Endodermal cell (in vitro differentiated cells): ENCODE results near the gene ERLIN1. TPM values are rescaled to one million over a fixed set of nuclear protein-coding genes. Genes with fewer than 3 reads are reported as not detected.

Experiments used
- DNase-seq: peaks from one replicate; pipeline ENCODE4 v3.0.0-alpha.2; 2017
- H3K27ac ChIP-seq: 2 replicates; pipeline ENCODE4 v1.5.1; 2013; ENCODE audit warnings: mild to moderate bottlenecking, low read depth, low read length, moderate library complexity
- H3K27me3 ChIP-seq: 2 replicates; pipeline ENCODE4 v1.6.1; 2013; ENCODE audit warnings: mild to moderate bottlenecking, low read length, moderate library complexity; ENCODE audit not compliant: insufficient read depth, control insufficient read depth, poor library complexity, severe bottlenecking
- H3K36me3 ChIP-seq: 2 replicates; pipeline ENCODE4 v1.7.0; 2013; ENCODE audit warnings: mild to moderate bottlenecking, low read length, moderate library complexity; ENCODE audit not compliant: control insufficient read depth, insufficient read depth
- H3K4me1 ChIP-seq: one replicate; pipeline ENCODE4 v1.7.0; 2013; ENCODE audit warnings: low read length; ENCODE audit not compliant: control insufficient read depth, insufficient read depth
- H3K4me3 ChIP-seq: 2 replicates; pipeline ENCODE4 v1.5.1; 2013; ENCODE audit warnings: mild to moderate bottlenecking, low read length, moderate library complexity
- H3K9ac ChIP-seq: 2 replicates; pipeline ENCODE4 v1.6.1; 2013; ENCODE audit warnings: mild to moderate bottlenecking, low read length, moderate library complexity; ENCODE audit not compliant: poor library complexity, severe bottlenecking; ENCODE audit errors: extremely low read depth
- H3K9me3 ChIP-seq: 2 replicates; pipeline ENCODE4 v1.6.1; 2013; ENCODE audit warnings: mild to moderate bottlenecking, low read length, moderate library complexity; ENCODE audit not compliant: control insufficient read depth
- H3K27ac Mint-ChIP-seq: 2 replicates; pipeline ENCODE4 v1.8.0; 2020; ENCODE audit warnings: mixed read lengths
- H3K27me3 Mint-ChIP-seq: 2 replicates; pipeline ENCODE4 v1.8.0; 2021; ENCODE audit warnings: mild to moderate bottlenecking, mixed read lengths; ENCODE audit not compliant: insufficient read depth
- H3K36me3 Mint-ChIP-seq: 2 replicates; pipeline ENCODE4 v1.8.0; 2020; ENCODE audit warnings: low read depth, mixed read lengths
- H3K4me1 Mint-ChIP-seq: 2 replicates; pipeline ENCODE4 v1.8.0; 2020; ENCODE audit warnings: mixed read lengths
- H3K4me3 Mint-ChIP-seq: 2 replicates; pipeline ENCODE4 v1.8.0; 2020; ENCODE audit warnings: mild to moderate bottlenecking, moderate library complexity, mixed read lengths
- H3K9me3 Mint-ChIP-seq: 2 replicates; pipeline ENCODE4 v1.8.0; 2020; ENCODE audit warnings: mild to moderate bottlenecking, mixed read lengths
- WGBS, 2 experiments: methylation state at CpG; one replicate each; pipeline versions ENCODE4 v1.1.5 to v1.1.7; 2013; ENCODE audit warnings: missing lambda C conversion rate in 2 of 2, mixed read lengths in 1 of 2; ENCODE audit not compliant: insufficient coverage in 1 of 2, insufficient read length in 1 of 2; 5-methylcytosine and 5-hydroxymethylcytosine counted together
- total RNA-seq, 2 donors: library from RNA; stranded (reverse); fragmentation: NEBNext Ultra II Directional in 1 of 2; extraction: Animal tissue kit (Norgen Biotek cat#: 25700) in 1 of 2; gene quantifications; 2 replicates in 1 of 2; 3 replicates in 1 of 2; pipeline ENCODE4 v1.2.1, GENCODE V29; 2021
- TF ChIP-seq, protein P1 (sequence below): fragments of 200-600 bp; sonication (generic); conservative IDR thresholded peaks from 2 replicates; pipeline ENCODE4 v1.5.0; 2021; ENCODE audit warnings: antibody characterized with exemption, mild to moderate bottlenecking

The ERLIN1 gene
- total RNA-seq, 2 donors from 2014 or later: 35.0 to 42.6 TPM

DNA sequence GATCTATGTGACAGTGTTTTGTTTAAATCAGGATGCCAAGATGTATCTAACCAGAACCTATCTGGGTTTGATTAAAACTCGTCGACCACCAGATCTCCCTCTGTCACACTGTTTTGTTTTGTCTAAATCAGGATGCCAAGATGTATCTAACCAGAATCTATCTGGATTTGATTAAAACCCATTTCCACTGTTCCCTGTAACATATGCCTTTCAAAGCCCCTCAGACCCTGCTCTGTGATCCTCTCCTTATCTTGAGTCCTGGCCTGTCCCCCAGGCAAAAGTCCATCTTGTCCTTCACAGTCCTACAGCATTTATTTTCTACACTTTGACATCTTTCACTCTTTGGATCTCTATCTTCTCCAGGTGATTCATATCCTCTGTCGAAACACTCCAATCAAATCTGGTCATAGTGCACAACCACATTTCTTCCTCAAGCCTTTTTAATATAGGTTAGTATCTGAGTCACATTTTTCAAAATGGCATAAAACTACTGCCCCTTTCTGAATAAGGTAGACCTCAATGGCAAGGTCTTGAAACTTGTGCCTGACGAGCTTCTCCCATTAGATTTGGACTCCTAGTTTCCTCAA is 32.5 kb downstream of the ERLIN1 start:
- DNase-seq: no peak
- H3K36me3 ChIP-seq: peaks cover 48% of the 10 kb centered on the region
- H3K27ac ChIP-seq: no peak overlapping the region
- TF ChIP-seq, protein P1, sequence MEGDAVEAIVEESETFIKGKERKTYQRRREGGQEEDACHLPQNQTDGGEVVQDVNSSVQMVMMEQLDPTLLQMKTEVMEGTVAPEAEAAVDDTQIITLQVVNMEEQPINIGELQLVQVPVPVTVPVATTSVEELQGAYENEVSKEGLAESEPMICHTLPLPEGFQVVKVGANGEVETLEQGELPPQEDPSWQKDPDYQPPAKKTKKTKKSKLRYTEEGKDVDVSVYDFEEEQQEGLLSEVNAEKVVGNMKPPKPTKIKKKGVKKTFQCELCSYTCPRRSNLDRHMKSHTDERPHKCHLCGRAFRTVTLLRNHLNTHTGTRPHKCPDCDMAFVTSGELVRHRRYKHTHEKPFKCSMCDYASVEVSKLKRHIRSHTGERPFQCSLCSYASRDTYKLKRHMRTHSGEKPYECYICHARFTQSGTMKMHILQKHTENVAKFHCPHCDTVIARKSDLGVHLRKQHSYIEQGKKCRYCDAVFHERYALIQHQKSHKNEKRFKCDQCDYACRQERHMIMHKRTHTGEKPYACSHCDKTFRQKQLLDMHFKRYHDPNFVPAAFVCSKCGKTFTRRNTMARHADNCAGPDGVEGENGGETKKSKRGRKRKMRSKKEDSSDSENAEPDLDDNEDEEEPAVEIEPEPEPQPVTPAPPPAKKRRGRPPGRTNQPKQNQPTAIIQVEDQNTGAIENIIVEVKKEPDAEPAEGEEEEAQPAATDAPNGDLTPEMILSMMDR: no peak
- no peaks in the 10 kb centered on the region for H3K27me3 ChIP-seq
- no peak overlapping the region for H3K9ac ChIP-seq
- Mint-ChIP-seq H3K9me3 (no peaks in the 10 kb centered on the region), H3K27ac (no peak overlapping the region), H3K36me3 (peaks cover 52% of the 10 kb centered on the region), H3K27me3 (no peaks in the 10 kb centered on the region), H3K4me3 (no peak overlapping the region), H3K4me1 (peaks cover 2% of the 10 kb centered on the region)
- 86 to 95% methylated on average over 4 of the region's 4 CpGs for WGBS, 2 experiments
- H3K4me1 ChIP-seq: no peaks in the 10 kb centered on the region
- no peaks in the 10 kb centered on the region for H3K9me3 ChIP-seq
- H3K4me3 ChIP-seq: no peak overlapping the region

DNA sequence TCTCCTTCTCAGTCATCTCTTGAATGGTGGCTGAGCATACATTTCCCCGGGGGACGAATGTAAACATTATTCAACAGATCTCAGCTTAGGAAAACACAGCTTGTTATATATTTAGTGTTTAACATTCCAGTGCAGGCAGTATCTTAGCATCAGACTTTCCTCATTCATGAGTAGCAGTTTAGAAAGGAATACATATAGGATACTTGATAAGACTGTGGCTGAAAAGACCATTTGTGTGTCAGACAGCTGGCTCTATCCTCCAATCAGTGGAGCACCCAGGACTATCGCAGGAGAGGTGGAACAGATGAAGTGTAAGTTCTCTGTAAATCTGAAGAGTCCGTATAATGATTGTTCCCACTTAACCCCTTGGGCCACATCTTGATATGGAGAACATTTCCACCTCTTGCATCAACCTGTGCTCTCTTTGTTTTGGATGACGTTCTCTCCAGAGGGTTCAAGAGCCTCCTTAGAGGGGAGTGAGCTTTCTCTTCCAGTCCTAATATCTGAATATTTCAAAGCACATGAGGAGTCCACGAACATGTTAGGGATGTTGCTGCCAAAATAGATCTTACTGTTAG is 34.0 kb downstream of the ERLIN1 start:
- Mint-ChIP-seq H3K36me3 (peaks cover 44% of the 10 kb centered on the region), H3K4me1 (peaks cover 2% of the 10 kb centered on the region), H3K27ac (no peak overlapping the region), H3K4me3 (no peak overlapping the region), H3K9me3 (no peaks in the 10 kb centered on the region), H3K27me3 (no peaks in the 10 kb centered on the region)
- no peak overlapping the region for H3K27ac ChIP-seq
- H3K4me3 ChIP-seq: no peak overlapping the region
- 94 to 100% methylated on average over 3 to 6 of the region's 6 CpGs for WGBS, 2 experiments
- H3K36me3 ChIP-seq: peaks cover 48% of the 10 kb centered on the region
- H3K27me3 ChIP-seq: no peaks in the 10 kb centered on the region
- no peak for DNase-seq
- TF ChIP-seq, protein P1: no peak
- H3K4me1 ChIP-seq: no peaks in the 10 kb centered on the region
- no peaks in the 10 kb centered on the region for H3K9me3 ChIP-seq
- H3K9ac ChIP-seq: no peak overlapping the region

DNA sequence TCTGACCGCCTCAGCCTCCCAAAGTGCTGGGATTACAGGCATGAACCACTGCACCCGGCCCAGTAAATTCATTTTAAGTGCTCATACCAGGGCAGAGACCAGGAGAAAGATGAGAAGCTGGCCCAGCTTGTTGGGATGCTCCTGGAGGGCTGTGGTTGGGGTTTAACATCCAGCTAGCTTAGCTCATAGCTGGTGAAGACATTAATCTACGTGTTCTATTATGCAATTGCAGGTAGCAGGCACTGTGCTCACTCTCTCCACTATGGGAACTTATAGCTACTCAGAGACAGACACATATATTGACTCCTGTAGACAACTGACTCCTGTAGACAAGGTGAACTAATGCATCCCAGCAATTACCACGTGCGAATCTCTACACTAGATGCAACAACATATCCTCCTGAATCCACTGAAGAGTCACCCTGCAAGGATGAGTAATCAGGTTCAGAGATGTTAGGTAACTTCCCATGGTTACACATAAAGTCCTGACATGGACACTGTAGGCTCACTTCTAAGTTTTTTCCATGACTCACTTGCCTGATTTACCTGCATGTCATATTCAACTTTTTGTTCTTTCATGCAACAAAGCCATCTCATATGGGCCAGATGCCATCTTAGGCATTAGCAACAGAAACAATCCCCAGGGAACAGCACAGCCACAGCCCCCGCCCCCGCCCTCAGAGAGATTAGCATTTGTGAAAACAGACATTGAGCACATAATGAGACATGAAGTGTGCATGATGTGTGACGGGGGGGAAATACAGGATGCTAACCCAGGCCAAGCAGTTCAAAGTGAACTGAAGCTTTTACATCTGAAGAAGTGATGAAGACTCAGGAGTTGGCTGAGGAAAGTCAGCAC is 37.2 kb downstream of the ERLIN1 start:
- TF ChIP-seq, protein P1: no peak
- Mint-ChIP-seq H3K36me3 (peaks cover 20% of the 10 kb centered on the region), H3K27ac (no peak overlapping the region), H3K4me3 (no peak overlapping the region), H3K4me1 (peaks cover 2% of the 10 kb centered on the region), H3K27me3 (no peaks in the 10 kb centered on the region), H3K9me3 (no peaks in the 10 kb centered on the region)
- no peak overlapping the region for H3K4me3 ChIP-seq
- no peaks in the 10 kb centered on the region for H3K27me3 ChIP-seq
- H3K9me3 ChIP-seq: no peaks in the 10 kb centered on the region
- H3K4me1 ChIP-seq: no peaks in the 10 kb centered on the region
- peaks cover 29% of the 10 kb centered on the region for H3K36me3 ChIP-seq
- no peak overlapping the region for H3K27ac ChIP-seq
- H3K9ac ChIP-seq: no peak overlapping the region
- WGBS, 2 experiments: 85 to 86% methylated on average over 5 to 8 of the region's 8 CpGs
- DNase-seq: no peak
